GM19463 (cell line): ENCODE measurements around the gene MRM2.

Experiments used
- ATAC-seq: cut with Tn5 transposase; IDR thresholded peaks from one replicate; pipeline ENCODE4 v1.9.1; 2021; ENCODE audit warnings: mild to moderate bottlenecking, moderate library complexity; ENCODE audit not compliant: unreplicated experiment

The MRM2 gene

GRCh38 chr7:2193575-2194305 is 48.3 kb downstream of the MRM2 start:
- ATAC-seq: no peak

- ATAC-seq: no peak
Measured at GRCh38 chr7:2192831-2193534, 49.0 kb downstream of the MRM2 start.

GRCh38 chr7:2191016-2191415 is 51.0 kb downstream of the MRM2 start:
- no peak for ATAC-seq

- ATAC-seq: no peak
Measured at GRCh38 chr7:2190531-2190930, 51.5 kb downstream of the MRM2 start.

GRCh38 chr7:2186166-2186565 is 55.8 kb downstream of the MRM2 start:
- no peak for ATAC-seq

GRCh38 chr7:2185715-2186114 is 56.3 kb downstream of the MRM2 start:
- no peak for ATAC-seq
